A204.1 (cell line): ENCODE results near the gene ARTN.

Source experiments
- FAIRE-seq: peaks from 2 replicates; lab custom pipeline; 2012; peaks lifted over from hg19 to GRCh38; lab: Jason Lieb, UNC

ARTN gene

GRCh38 chr1:43986712-43987111 lies 53.1 kb downstream of the ARTN start:
- no peak for FAIRE-seq
